GM10248 (cell line): ENCODE results near the gene NAT16.

ENCODE experiments used
- CTCF ChIA-PET: fragments of 300-600 bp; sonication (Branson Sonifier 250); formaldehyde crosslinking; extraction: SDS; loops from one replicate; lab custom pipeline; 2021; ENCODE audit warnings: antibody characterized with exemption; lab: Yijun Ruan, JAX
- POLR2A ChIA-PET: fragments of 350-650 bp; sonication (Branson Sonifier 250); formaldehyde crosslinking; extraction: SDS; loops from one replicate; lab custom pipeline; 2020; ENCODE audit warnings: antibody characterized with exemption; lab: Yijun Ruan, JAX
- DNase-seq: peaks from one replicate; pipeline ENCODE4 v3.0.0; 2012; ENCODE audit errors: extremely low spot score
- TF ChIP-seq, protein P1 (sequence below): IDR thresholded peaks from 2 replicates; pipeline ENCODE4 v1.5.1; 2012; ENCODE audit warnings: mild to moderate bottlenecking, low read depth; ENCODE audit errors: extremely low read depth, missing control alignments, control extremely low read depth

NAT16 gene

GRCh38 chr7:101169110-101169837, 10.8 kb downstream of the NAT16 start:
- ChIA-PET POLR2A (no interaction called here), CTCF (interaction anchor here (1.2 to 3.1 kb wide), 7 partner anchors 11 to 28 kb away, joined by 3 to 27 read pairs (median 13); no protein-coding TSS in a partner anchor)
- DNase-seq = no peak
- TF ChIP-seq, protein P1, sequence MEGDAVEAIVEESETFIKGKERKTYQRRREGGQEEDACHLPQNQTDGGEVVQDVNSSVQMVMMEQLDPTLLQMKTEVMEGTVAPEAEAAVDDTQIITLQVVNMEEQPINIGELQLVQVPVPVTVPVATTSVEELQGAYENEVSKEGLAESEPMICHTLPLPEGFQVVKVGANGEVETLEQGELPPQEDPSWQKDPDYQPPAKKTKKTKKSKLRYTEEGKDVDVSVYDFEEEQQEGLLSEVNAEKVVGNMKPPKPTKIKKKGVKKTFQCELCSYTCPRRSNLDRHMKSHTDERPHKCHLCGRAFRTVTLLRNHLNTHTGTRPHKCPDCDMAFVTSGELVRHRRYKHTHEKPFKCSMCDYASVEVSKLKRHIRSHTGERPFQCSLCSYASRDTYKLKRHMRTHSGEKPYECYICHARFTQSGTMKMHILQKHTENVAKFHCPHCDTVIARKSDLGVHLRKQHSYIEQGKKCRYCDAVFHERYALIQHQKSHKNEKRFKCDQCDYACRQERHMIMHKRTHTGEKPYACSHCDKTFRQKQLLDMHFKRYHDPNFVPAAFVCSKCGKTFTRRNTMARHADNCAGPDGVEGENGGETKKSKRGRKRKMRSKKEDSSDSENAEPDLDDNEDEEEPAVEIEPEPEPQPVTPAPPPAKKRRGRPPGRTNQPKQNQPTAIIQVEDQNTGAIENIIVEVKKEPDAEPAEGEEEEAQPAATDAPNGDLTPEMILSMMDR = no peak

GRCh38 chr7:101168412-101169049, 11.6 kb downstream of the NAT16 start:
- no peak for DNase-seq
- ChIA-PET POLR2A (no interaction called here), CTCF (interaction anchor here (0.6 to 1.6 kb wide), 5 partner anchors 11 to 27 kb away, joined by 3 to 14 read pairs (median 4); no protein-coding TSS in a partner anchor)
- TF ChIP-seq, protein P1 = no peak

DNA sequence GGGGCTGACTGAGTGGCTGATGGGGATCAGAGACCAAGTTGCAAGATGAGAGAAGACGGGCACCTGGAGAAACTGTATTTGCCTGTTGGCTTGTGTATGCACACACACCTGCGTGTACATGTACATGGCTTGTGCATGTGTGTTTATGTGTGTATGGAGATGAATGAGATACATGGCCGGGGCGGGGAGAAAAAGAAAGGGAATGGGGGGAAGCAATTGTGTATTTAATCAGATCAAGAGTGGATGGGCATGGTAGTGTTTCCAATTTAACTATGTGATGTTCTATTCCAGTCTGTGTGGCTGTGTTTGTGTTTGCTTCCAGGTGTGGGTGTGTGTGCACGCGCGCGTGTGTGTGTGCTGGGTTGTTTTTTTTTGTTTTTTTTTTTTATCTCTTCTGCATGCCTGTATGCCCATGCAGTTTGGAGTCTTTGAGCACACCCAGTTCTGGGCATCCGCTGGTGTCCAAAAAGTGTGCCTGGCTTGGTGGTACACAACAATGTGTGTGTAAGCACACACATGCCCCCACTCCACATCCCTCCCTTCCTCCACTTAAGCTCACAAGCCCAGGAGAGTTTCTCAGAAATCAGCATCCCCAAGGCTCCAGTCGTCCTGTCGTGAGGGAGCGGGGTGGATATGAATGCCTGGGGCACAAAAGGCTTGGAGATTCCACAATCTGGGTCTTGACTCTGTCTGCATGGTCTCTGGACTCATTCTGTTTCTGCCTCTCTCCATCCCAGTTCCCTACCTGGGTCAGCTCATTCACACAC, 12.3 kb downstream of the NAT16 start:
- ChIA-PET POLR2A (no interaction called here), CTCF (interaction anchor here (0.6 to 1.6 kb wide), 5 partner anchors 10 to 27 kb away, joined by 3 to 14 read pairs (median 4); no protein-coding TSS in a partner anchor)
- TF ChIP-seq, protein P1 = no peak
- no peak for DNase-seq

DNA sequence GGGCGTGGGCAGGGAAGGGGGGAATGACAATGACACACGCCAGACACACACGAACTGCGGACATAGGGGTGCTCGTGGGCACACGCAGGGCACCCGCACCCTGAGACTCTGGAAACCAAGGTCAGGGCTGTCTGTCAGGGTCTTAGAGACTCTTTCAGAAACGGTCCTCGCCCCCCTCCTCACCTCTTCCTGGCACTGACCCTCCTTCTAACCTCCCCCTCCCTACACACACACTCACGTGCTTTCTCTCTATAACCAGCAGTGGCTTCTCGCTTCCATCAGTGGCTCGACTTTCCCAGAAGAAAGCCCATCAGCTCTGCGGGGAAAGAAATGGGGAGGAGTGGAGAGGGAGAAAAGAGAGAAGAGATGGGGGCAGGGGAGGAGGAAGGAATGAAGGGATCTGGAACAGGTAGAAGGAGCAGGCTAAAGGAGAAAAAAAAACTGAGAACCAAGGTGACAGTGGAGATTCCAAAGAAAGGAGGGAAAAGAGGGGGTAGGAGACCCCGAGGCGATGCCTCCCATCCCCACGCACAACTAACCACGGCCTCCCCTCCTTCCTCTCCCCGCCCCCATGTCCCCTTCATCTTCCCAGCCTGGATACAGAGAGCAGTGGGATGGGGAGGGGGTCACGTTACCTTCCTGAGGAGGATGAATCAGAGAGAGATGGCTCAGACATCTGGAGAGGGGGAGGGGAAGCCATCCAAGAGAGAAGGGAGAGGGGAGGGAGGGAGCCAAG, 13.0 kb downstream of the NAT16 start:
- ChIA-PET CTCF (interaction anchor here (2.2 kb wide), 1 partner anchor 23 kb away, joined by 13 read pairs; no protein-coding TSS in a partner anchor), POLR2A (no interaction called here)
- TF ChIP-seq, protein P1 = no peak
- no peak for DNase-seq

DNA sequence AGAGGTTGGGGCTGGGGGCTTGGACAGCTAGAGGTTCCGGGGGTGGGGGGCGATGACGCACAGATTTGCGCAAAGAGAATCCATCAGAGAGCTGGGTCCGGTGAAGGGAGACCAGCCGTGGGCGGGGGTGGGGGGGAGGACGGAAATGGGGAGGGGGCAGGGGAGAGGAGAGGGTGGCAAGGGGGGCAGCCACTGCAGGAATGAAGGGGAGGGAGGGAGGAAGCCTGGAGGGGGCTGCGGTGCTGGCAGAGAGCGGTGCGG, 13.5 kb downstream of the NAT16 start:
- CTCF ChIA-PET = interaction anchor here (2.2 kb wide), 1 partner anchor 22 kb away, joined by 13 read pairs; no protein-coding TSS in a partner anchor

More for the DNA sequence above, 13.5 kb downstream of the NAT16 start:
- DNase-seq = no peak
- POLR2A ChIA-PET = no interaction called here
- TF ChIP-seq, protein P1 = no peak
